Measurements from ENCODE around the gene BOLA2B.
"Not testable (repeated sequence)": the region's sequence is repeated elsewhere in the genome, so short reads cannot be mapped to it uniquely, and the experiment has no call there.

The BOLA2B gene

DNA sequence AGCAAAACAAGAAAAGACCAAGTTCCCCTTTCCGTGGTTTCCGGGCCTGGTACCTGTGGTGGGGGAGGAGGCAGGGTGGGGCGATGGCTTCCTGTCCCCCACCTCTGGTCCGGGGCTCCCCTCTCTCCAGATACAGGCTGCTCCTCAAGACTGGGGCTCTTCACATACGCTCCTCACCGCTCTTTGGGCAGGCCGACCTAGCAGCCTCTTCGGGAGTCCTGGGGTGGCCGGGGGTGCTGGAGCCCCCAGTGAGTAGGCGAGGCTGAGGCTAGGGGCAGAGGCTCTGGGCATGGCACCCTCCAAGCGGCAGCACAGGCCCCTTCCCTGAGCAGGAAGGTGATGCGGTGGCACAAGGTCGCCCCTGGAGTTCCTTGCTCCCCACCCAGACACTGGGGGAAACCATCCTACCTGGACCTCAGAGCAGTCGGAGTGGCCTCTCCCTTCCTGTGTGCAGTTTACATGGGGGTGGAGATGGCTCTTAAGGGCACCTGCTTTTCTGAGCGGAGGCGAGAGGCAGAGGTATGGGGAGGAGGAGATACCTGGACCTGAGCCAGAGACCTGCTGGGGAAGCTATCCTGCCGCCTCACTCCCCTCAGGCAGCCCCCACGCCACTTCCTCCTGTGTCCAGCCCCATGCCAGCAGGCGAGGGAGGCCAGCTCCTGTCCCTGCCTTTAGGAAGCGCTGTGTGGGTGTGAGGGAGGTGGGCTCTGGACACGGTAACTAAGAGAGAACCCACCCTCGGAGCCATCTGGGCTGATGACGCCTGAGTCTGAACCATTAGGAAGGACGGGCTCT is 9.2 kb downstream of the BOLA2B start:
- Histone ChIP-seq H3K4me1 (ENCODE audit: control insufficient read depth, insufficient read depth, low read length) (peaks cover 9% of the 10 kb centered on the region), H3K27ac (ENCODE audit: low read length) (no peak overlapping the region), H3K27me3 (ENCODE audit: control insufficient read depth in 1 of 2, insufficient read depth in 2 of 2, low read length in 2 of 2) (peaks cover 0 to 2% of the 10 kb centered on the region in 2 donors), H3K36me3 (ENCODE audit: control insufficient read depth in 2 of 2, insufficient read depth in 2 of 2, low read length in 2 of 2) (no peaks in the 10 kb centered on the region), H3K9ac (ENCODE audit: low read length in 2 of 2) (no peak overlapping the region), H3K4me3 (ENCODE audit: low read length in 2 of 2) (peak overlapping the region in 1 of 2 donors; percentile 73), H3K9me3 (ENCODE audit: control insufficient read depth in 2 of 2, low read length in 2 of 2) (no peaks in the 10 kb centered on the region)

DNA sequence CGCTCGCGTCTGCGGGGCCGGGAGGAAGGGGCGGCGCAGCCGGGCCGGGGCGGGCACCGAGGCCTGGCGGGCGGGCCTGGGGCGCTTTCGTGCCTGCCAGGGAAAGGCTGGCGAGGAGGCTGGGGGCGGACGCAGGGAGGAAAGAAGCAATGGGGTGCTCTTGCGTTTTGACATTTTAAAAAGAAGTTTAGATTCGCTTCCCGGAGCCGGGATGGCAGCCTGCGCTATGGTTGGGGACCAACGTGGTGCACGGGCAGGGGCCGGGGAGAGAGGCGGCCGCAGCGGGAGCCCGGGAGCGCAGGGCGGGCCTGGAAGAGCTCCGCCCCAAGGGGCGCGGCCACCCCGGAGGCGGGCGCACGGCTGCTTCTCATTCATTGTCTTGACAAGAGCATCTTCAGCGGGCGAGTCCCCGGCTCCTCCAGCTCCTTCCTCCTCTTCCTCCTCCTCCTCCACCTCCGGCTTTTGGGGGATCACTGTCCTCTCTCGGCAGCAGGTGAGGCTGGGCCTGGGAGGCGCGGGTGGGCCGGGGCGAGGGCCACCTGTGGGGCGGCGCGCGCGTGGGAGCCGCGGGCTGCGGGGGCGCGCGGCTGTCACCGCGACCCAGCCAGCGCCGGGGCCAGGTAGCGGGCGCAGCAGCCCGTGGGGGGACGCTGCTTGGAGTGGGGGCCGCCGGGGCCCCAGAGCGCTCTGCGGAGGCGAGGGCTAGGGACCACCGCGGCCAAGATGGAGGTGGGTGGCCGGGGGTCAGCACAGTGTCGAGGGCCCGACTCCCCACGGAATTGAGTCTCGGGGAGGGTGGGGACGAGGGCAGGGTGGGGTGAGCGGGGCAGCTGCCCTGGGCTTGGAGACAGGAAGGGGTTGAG is 10.0 kb downstream of the BOLA2B start, which contains the start of gene CORO1A:
CORO1A (plus strand) TSS at position 370 of the 863 bp plus-strand sequence. CDS start 1,608 bp downstream, outside the sequence.
- H3K27ac ChIP-seq (ENCODE audit: low read length): no peak within 1 kb of the TSS
- H3K4me1 ChIP-seq (ENCODE audit: control insufficient read depth, insufficient read depth, low read length): peaks cover 9% of the 10 kb centered on the region
- peak within 1 kb of the TSS; percentile 59 to 62 for H3K9ac ChIP-seq (ENCODE audit: low read length in 2 of 2)
- H3K9me3 ChIP-seq (ENCODE audit: control insufficient read depth in 2 of 2, low read length in 2 of 2): no peaks in the 10 kb centered on the region
- peaks cover 0 to 2% of the 10 kb centered on the region in 2 donors for H3K27me3 ChIP-seq (ENCODE audit: control insufficient read depth in 1 of 2, insufficient read depth in 2 of 2, low read length in 2 of 2)
- H3K4me3 ChIP-seq (ENCODE audit: low read length in 2 of 2): peak within 1 kb of the TSS; percentile 59 to 73
- no peaks in the 10 kb centered on the region for H3K36me3 ChIP-seq (ENCODE audit: control insufficient read depth in 2 of 2, insufficient read depth in 2 of 2, low read length in 2 of 2)

DNA sequence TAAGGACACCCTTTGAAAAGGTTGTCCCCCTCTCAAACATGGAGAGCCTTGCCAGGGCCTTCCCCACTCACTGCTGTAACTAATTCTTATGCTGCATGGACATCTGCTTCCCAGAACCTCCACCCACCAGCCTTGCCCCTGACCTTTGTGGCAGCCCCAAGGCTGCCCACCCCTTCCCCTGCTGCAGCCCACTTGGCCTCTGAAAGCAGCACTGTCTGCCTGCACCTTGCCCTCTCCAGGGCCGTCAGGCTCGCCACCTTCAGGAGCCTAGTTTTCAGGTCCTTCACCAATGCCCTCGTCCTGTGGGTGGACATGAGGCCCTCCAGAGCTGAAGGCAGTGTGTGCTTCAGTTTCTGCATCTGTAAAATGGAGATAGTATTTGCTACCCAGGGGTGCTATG is 12.7 kb downstream of the BOLA2B start:
- H3K4me3 ChIP-seq (ENCODE audit: low read length in 2 of 2): no peak overlapping the region
- H3K9me3 ChIP-seq (ENCODE audit: control insufficient read depth in 2 of 2, low read length in 2 of 2): no peaks in the 10 kb centered on the region
- H3K27me3 ChIP-seq (ENCODE audit: control insufficient read depth in 1 of 2, insufficient read depth in 2 of 2, low read length in 2 of 2): no peaks in the 10 kb centered on the region
- H3K36me3 ChIP-seq (ENCODE audit: control insufficient read depth in 2 of 2, insufficient read depth in 2 of 2, low read length in 2 of 2): no peaks in the 10 kb centered on the region
- H3K4me1 ChIP-seq (ENCODE audit: control insufficient read depth, insufficient read depth, low read length): peaks cover 9% of the 10 kb centered on the region
- H3K9ac ChIP-seq (ENCODE audit: low read length in 2 of 2): no peak overlapping the region
- H3K27ac ChIP-seq (ENCODE audit: low read length): no peak overlapping the region

DNA sequence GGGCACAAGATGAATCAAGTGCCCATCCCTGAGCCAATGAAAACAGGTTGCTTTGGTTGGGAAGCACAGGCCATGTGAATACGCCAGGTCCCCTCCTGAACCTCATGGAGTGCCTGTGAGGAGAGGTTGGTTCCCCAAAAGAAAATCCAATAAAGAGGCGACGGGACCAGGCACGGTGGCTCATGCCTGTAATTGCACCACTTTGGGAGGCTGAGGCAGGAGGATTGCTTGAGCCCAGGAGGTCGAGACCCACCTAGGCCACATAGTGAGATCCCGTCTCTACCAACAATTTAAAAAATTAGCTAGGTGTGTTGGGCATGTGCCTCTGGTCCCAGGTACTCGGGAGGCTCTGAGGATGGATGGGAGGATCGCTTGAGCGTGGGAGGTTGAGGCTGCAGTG is 13.5 kb downstream of the BOLA2B start:
- peaks cover 9% of the 10 kb centered on the region for H3K4me1 ChIP-seq (ENCODE audit: control insufficient read depth, insufficient read depth, low read length)
- H3K27ac ChIP-seq (ENCODE audit: low read length): no peak overlapping the region
- no peaks in the 10 kb centered on the region for H3K27me3 ChIP-seq (ENCODE audit: control insufficient read depth in 1 of 2, insufficient read depth in 2 of 2, low read length in 2 of 2)
- H3K4me3 ChIP-seq (ENCODE audit: low read length in 2 of 2): no peak overlapping the region
- H3K9me3 ChIP-seq (ENCODE audit: control insufficient read depth in 2 of 2, low read length in 2 of 2): no peaks in the 10 kb centered on the region
- H3K9ac ChIP-seq (ENCODE audit: low read length in 2 of 2): no peak overlapping the region
- no peaks in the 10 kb centered on the region for H3K36me3 ChIP-seq (ENCODE audit: control insufficient read depth in 2 of 2, insufficient read depth in 2 of 2, low read length in 2 of 2)

DNA sequence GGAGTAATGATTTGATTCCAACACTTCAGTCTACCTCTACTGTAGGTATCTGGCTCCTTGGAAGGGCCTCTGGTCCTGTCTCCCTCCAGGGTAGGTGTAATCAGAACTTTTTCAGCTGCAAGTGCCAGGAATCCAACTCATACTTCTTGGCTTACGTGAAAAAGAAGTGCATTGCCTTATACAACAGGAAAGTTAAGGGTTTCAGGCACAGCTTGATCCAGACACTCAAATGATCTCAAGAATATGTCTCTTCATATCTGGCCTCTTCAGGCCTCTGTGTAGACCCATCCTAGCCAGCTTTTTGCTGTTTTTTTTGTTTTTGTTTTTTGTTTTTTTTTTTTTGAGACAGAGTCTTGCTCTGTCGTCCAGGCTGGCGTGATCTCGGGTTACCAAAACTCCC is 14.3 kb downstream of the BOLA2B start:
- H3K27ac ChIP-seq (ENCODE audit: low read length): no peak overlapping the region
- no peaks in the 10 kb centered on the region for H3K9me3 ChIP-seq (ENCODE audit: control insufficient read depth in 2 of 2, low read length in 2 of 2)

DNA sequence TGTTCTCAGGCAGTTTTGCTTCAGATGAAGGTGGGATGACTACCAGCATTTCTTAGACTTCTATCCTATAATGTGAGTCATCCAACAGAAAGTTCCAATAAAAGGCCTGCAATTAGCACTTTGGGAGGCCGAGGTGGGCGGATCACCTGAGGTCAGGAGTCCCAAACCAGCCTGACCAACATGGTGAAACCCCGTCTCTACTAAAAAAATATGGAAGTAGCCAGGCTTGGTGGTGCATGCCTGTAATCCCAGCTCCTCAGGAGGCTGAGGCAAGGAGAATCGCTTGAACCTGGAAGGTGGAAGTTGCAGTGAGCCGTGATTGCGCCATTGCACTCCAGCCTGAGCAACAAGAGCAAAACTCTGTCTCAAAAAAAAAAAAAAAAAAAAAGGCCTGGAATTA is 16.6 kb downstream of the BOLA2B start:
- H3K36me3 ChIP-seq (ENCODE audit: control insufficient read depth in 2 of 2, insufficient read depth in 2 of 2, low read length in 2 of 2); H3K9ac ChIP-seq (ENCODE audit: low read length in 2 of 2): not testable (repeated sequence)

More for the DNA sequence above, 14.3 kb downstream of the BOLA2B start:
- H3K9ac ChIP-seq (ENCODE audit: low read length in 2 of 2): no peak overlapping the region
- H3K4me1 ChIP-seq (ENCODE audit: control insufficient read depth, insufficient read depth, low read length): peaks cover 6% of the 10 kb centered on the region
- no peaks in the 10 kb centered on the region for H3K36me3 ChIP-seq (ENCODE audit: control insufficient read depth in 2 of 2, insufficient read depth in 2 of 2, low read length in 2 of 2)
- no peaks in the 10 kb centered on the region for H3K27me3 ChIP-seq (ENCODE audit: control insufficient read depth in 1 of 2, insufficient read depth in 2 of 2, low read length in 2 of 2)
- no peak overlapping the region for H3K4me3 ChIP-seq (ENCODE audit: low read length in 2 of 2)

DNA sequence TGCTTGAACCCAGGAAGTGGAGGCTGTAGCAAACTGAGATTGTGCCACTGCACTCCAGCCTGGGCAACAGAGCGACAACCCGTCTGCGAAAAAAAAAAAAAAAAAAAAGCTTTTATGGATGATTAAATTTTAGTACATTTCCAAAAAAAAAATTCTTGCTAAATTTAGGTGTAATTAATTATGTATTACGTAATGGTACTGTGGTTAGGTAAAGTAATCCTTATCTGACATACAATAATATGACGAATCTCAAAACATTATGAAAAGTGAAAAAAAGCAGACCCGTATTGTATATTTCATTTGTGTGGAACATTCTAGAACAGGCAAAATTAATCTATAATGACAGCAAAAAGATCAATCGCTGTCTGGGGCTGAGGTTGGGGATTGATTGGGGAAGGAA is 20.4 kb downstream of the BOLA2B start:
- no peaks in the 10 kb centered on the region for H3K27me3 ChIP-seq (ENCODE audit: control insufficient read depth in 1 of 2, insufficient read depth in 2 of 2, low read length in 2 of 2)
- H3K27ac ChIP-seq (ENCODE audit: low read length): no peak overlapping the region
- no peaks in the 10 kb centered on the region for H3K9me3 ChIP-seq (ENCODE audit: control insufficient read depth in 2 of 2, low read length in 2 of 2)
- H3K36me3 ChIP-seq (ENCODE audit: control insufficient read depth in 2 of 2, insufficient read depth in 2 of 2, low read length in 2 of 2): no peaks in the 10 kb centered on the region
- H3K4me1 ChIP-seq (ENCODE audit: control insufficient read depth, insufficient read depth, low read length): no peaks in the 10 kb centered on the region
- H3K4me3 ChIP-seq (ENCODE audit: low read length in 2 of 2): no peak overlapping the region
- H3K9ac ChIP-seq (ENCODE audit: low read length in 2 of 2): no peak overlapping the region

More for the DNA sequence above, 16.6 kb downstream of the BOLA2B start:
- H3K9me3 ChIP-seq (ENCODE audit: control insufficient read depth in 2 of 2, low read length in 2 of 2); H3K27ac ChIP-seq (ENCODE audit: low read length); H3K4me3 ChIP-seq (ENCODE audit: low read length in 2 of 2); H3K4me1 ChIP-seq (ENCODE audit: control insufficient read depth, insufficient read depth, low read length); H3K27me3 ChIP-seq (ENCODE audit: control insufficient read depth in 1 of 2, insufficient read depth in 2 of 2, low read length in 2 of 2): not testable (repeated sequence)

DNA sequence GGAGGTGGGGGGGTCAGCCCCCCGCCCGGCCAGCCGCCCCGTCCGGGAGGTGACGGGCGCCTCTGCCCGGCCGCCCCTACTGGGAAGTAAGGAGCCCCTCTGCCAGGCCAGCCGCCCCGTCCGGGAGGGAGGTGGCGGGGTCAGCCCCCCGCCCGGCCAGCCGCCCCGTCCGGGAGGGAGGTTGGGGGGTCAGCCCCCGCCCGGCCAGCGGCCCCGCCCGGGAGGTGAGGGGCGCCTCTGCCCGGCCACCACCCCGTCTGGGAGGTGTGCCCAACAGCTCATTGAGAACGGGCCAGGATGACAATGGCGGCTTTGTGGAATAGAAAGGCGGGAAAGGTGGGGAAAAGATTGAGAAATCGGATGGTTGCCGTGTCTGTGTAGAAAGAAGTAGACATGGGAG is 23.3 kb downstream of the BOLA2B start:
- not testable (repeated sequence) for H3K36me3 ChIP-seq (ENCODE audit: control insufficient read depth in 2 of 2, insufficient read depth in 2 of 2, low read length in 2 of 2); H3K4me1 ChIP-seq (ENCODE audit: control insufficient read depth, insufficient read depth, low read length); H3K9ac ChIP-seq (ENCODE audit: low read length in 2 of 2); H3K27ac ChIP-seq (ENCODE audit: low read length); H3K27me3 ChIP-seq (ENCODE audit: control insufficient read depth in 1 of 2, insufficient read depth in 2 of 2, low read length in 2 of 2); H3K9me3 ChIP-seq (ENCODE audit: control insufficient read depth in 2 of 2, low read length in 2 of 2); H3K4me3 ChIP-seq (ENCODE audit: low read length in 2 of 2)

DNA sequence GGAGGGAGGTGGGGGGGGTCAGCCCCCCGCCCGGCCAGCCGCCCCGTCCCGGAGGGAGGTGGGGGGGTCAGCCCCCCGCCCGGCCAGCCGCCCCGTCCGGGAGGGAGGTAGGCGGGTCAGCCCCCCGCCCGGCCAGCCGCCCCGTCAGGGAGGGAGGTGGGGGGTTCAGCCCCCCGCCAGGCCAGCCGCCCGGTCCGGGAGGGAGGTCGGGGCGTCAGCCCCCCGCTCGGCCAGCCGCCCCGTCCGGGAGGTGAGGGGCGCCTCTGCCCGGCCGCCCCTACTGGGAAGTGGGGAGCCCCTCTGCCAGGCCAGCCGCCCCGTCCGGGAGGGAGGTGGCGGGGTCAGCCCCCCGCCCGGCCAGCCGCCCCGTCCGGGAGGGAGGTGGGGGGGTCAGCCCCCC is 24.1 kb downstream of the BOLA2B start:
- H3K9me3 ChIP-seq (ENCODE audit: control insufficient read depth in 2 of 2, low read length in 2 of 2); H3K4me3 ChIP-seq (ENCODE audit: low read length in 2 of 2); H3K4me1 ChIP-seq (ENCODE audit: control insufficient read depth, insufficient read depth, low read length); H3K36me3 ChIP-seq (ENCODE audit: control insufficient read depth in 2 of 2, insufficient read depth in 2 of 2, low read length in 2 of 2); H3K27me3 ChIP-seq (ENCODE audit: control insufficient read depth in 1 of 2, insufficient read depth in 2 of 2, low read length in 2 of 2); H3K9ac ChIP-seq (ENCODE audit: low read length in 2 of 2); H3K27ac ChIP-seq (ENCODE audit: low read length): not testable (repeated sequence)

DNA sequence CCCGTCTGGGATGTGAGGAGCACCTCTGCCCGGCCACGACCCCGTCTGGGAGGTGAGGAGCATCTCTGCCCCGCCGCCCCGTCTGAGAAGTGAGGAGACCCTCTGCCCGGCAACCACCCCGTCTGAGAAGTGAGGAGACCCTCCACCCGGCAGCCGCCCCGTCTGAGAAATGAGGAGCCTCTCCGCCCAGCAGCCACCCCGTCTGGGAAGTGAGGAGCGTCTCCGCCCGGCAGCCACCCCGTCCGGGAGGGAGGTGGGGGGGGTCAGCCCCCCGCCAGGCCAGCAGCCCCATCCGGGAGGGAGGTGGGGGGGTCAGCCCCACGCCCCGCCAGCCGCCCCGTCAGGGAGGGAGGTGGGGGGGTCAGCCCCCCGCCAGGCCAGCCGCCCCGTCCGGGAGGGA is 24.7 kb downstream of the BOLA2B start:
- not testable (repeated sequence) for H3K27me3 ChIP-seq (ENCODE audit: control insufficient read depth in 1 of 2, insufficient read depth in 2 of 2, low read length in 2 of 2); H3K36me3 ChIP-seq (ENCODE audit: control insufficient read depth in 2 of 2, insufficient read depth in 2 of 2, low read length in 2 of 2); H3K9ac ChIP-seq (ENCODE audit: low read length in 2 of 2); H3K9me3 ChIP-seq (ENCODE audit: control insufficient read depth in 2 of 2, low read length in 2 of 2); H3K27ac ChIP-seq (ENCODE audit: low read length); H3K4me1 ChIP-seq (ENCODE audit: control insufficient read depth, insufficient read depth, low read length); H3K4me3 ChIP-seq (ENCODE audit: low read length in 2 of 2)

Data from stomach smooth muscle (tissue), 2 donors.